ENCODE measurements around the gene KAT8.
A peak's percentile ranks its signal among the peaks of the same experiment; 100 is the strongest.
"Not testable (repeated sequence)": the region's sequence is repeated elsewhere in the genome, so short reads cannot be mapped to it uniquely, and the experiment has no call there.

KAT8 gene

DNA sequence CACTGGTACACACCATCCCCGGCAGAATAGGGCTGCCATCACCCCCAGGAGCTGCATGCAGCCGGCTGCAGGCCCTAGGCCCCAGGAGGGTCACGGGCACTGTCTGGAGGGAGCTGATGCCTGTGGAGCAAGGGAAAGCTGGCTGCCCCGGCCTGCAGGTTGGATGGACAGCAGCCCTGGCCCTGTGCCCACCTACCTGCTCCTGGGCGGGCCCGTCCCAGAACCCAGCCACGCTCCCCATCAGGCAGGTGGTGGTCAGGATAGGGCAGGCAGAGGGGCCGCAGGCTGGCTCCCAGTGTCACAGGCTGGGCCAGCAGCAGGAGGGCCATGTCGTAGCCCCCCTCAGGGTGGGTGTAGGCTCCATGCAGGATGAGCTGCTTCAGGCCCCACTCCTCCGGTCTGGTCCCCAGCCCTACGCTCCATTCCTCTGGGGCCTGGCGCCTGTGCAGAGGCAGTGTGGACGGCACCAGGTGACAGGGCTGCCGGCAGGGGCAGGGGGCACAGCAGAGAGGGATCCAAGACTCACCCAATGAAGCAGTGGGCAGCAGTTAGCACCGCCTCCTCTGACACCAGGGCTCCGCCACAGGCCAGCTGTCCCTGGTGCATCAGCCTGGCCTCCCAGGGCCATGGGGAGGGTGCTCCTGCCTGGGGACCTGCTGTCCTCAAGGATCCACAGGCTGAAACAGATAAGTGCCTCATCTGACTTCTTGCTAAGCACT, 32.7 kb upstream of the KAT8 start:
- no peak for DNase-seq

DNA sequence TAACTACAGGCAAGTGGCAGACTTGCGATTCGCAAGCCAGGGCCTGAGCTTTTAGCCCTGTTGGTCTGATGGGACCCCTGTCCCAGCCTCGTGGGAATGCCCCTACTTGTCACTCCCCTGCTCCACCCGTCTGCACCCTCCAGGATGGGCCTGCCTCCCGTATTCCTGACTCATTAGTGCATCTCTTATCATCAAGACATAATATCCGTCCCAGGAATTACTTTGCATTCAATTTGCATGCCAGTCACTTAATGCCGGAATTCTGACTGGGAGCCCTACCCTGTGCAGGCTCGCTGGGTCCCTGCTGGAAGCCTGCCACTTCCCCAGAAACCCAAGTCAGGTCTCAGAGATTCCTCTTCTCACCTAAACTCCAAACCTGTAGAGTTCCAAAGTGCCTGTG, 32.1 kb upstream of the KAT8 start:
- DNase-seq = no peak

DNA sequence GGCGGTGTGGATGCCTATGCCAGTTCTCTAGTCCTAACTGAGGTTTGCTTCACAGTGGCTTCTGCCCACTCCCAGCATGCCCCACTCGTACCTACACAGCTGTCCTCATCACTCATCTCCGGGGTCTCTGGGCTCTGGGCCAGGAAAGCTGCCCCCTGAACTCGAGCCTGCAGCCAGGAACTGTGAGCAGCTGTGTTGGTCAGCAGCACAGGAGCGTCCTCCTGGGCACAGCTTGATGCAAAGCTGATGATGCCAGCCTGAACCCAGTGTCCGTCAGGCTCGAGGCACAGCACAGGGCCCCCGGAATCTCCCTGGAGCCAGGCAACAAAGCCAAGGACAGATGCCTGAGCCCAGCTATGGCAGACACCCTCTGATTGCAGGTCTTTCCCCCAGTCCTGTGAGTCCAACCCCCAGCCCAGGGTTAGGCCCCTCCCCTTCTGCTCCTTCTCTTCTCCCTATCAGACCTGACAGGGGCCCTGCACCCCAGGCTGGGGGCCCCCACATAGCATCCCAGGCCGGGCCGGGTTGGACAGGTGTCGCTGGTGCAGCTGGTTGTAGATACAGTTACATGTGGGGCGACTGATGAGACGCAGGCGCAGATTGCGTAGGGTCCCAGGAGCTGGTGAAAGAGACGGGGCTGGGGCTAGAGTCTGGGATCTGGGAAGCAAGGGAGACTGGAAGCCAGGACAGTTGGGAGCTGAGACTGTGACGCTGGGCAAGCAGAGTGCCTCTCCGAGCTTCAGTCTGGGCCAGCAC, 31.4 kb upstream of the KAT8 start:
- no peak for DNase-seq

DNA sequence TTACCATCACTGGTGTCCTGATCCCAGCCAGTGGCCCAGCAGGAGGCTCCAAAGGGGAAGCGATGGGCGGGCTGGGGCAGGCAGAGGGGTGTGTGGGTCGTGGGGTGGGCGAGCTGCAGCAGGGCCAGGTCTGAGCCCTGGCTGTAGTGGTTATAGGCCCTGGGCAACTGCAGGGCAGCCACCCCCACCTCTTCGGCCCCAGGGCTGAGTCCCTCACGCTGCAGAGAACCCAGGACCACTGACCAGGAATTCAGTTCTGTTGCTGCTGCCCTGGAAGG, 30.9 kb upstream of the KAT8 start:
- no peak for DNase-seq

DNA sequence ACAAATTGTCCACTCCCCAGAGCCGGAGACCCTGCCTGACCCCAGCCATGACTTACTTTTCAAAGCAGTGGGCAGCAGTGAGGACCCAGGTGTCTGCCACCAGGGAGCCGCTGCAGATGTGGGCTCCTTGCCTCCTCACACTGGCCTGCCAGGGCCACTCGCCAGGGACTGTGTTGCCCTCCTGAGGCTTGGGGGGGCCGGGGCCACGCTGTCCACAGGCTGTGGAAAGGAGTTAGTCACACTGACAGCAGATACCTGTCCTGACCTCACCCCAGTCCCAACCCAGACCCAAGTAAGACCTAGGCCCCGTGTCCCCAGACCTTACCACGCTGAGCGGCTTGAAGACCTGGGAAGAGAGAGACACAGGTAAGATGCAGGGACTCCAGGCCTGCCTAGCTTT, 30.0 kb upstream of the KAT8 start:
- no peak for DNase-seq

DNA sequence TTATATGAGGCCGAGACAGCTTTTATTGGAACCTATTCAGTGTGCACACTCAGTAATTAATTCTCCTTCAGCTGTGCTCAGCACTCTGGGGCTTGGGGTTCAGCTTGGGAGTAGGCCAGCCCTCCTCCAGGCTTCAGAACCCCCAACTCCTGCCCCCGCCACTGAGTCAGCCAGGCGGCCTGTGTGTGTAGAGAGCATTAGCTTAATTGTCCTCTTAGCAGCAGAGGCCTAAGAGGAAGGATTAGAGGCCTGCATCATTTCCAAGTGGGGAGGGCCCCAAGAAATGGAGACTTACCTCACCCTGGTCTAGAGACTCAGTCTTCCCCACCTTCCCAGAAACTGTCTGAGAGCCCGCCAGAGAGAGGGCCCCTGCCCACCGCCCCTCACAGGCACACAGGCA, 29.5 kb upstream of the KAT8 start:
- no peak for DNase-seq

DNA sequence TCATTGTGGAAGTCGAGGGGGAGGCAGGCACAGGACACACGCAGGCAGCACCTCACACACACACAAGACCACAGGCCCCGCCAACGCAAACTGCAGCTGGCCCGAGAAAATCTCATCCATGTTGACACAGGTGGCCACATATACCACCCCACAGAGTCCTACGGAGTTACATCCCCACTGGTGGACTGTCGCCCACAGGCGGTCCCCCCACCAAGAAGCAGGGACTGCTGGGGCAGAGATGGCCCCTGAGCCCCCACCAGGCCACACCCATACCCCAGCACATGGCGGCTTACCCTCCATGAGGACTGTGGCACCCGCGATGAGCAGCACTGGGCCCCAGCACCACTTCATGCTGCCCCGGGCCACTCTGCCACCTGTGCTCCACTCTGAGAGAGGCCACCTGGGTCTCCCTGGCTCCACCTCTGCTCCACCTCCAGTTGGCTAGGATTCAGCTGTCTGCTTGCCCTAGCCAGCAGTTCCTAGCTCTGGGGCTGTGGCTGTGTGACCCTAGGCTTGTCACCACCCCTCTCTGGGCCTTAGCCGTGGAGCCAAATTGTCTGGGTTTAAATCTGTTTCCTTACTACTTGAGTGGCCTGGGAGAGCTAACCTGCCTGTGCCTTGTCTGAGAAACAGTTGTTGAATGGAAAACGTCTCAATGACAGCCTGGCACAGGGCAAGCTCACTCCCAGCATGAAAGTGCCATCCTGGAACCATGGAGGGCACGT, 28.8 kb upstream of the KAT8 start, which contains the start of gene PRSS53:
Gene PRSS53 (minus strand): TSS at position 485 of the 725 bp plus-strand sequence. CDS start 134 bp downstream, at position 351.
- no peak for DNase-seq

DNA sequence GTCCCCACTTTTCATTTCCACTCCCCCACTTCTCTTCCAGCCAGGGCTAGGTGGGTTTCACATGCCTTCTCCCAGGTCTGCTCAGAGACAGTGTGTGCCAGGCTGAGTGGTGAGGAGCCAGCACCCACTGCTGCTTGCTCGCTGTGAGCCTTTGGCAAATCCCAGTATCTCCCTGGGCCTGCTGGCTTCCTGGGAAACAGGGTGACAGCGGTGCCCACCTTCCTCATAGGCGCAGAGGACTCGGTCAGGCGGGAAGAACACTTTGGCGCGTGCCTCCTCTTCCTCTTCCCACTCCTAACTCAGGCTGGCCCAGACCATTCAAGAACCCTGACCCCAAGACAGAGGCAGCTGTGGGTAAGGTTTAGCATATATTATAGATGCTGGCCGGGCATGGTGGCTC, 28.3 kb upstream of the KAT8 start:
- DNase-seq = no peak

DNA sequence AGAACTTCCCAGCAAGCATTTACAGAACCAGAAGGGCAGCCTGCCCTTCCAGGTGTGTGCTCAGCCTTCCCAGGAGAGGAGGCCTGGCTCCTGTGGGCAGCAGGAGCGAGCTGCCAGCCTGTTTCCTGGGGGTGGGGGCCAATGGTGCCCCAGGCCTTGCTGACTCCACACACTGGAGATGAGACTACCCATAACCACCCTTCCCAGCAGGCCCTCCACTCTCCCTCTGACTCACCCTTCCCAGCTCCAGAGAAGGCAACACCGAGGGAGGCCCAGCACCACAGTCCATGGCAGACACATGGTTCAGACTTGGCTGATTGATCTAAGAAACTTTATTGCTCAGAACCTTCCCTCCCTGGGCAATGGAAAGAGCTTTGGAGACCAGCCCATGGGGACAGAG, 26.9 kb upstream of the KAT8 start:
- DNase-seq = no peak

DNA sequence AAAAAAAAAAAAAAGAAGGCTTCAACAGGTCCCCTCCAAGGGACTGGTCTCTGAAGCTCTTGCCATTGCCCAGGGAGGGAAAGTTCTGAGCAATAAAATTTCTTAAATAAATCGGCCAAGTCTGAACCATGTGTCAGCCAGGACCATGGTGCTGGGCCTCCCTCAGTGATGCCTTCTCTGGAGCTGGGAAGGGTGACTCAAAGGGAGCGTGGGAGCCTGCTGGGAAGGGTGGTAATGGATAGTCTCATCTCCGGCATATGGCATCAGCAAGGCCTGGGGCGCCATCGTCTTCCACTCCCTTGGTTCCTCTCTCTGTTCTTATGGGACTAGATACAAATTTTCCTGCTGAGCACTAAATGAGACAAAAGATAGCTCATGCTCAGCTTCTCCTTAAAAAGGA, 25.1 kb upstream of the KAT8 start:
- DNase-seq = no peak

DNA sequence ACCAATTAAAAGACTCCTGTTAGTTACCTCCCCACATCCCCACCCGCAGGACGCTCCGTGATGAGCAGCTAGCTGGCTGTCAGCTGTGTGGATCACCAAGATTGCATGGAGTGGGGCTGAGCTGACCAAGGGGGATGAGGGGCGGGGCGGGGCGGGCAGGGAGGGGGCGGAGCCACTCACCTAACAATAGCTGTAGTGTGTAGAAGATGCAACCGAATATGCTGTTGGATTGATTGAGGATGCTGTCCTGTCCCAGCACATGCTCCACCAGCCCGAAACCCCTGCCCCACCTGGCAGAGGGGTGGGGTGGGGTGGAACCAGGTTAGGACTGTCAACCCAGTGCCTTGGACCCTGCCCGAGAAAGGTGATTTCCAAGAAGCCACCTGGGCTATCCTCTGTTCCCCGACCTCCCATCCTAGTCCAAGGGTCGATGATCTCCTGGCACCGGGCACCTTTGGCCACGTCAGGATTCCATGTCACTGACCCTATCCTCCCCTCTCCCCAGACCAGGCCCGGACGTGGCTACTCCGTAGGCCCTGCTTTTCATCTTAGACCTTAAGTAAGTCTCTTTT, 24.2 kb upstream of the KAT8 start:
- DNase-seq = no peak

DNA sequence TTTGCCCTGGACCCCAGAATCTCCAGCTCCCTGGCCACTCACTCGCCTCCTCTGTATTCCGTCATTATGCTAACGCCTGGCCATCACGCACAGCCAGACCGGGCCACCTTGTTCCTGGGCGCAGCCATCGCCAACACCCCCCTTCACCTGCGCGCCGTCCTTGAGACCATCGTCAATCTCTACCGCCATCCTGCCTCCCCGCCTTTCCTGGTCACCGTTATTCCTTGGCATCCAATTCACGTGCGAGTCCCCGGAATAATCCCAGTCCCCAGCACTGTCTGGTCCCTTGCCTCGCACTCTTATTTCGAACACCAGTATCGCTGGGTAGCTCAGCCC, 23.4 kb upstream of the KAT8 start:
- no peak for DNase-seq

DNA sequence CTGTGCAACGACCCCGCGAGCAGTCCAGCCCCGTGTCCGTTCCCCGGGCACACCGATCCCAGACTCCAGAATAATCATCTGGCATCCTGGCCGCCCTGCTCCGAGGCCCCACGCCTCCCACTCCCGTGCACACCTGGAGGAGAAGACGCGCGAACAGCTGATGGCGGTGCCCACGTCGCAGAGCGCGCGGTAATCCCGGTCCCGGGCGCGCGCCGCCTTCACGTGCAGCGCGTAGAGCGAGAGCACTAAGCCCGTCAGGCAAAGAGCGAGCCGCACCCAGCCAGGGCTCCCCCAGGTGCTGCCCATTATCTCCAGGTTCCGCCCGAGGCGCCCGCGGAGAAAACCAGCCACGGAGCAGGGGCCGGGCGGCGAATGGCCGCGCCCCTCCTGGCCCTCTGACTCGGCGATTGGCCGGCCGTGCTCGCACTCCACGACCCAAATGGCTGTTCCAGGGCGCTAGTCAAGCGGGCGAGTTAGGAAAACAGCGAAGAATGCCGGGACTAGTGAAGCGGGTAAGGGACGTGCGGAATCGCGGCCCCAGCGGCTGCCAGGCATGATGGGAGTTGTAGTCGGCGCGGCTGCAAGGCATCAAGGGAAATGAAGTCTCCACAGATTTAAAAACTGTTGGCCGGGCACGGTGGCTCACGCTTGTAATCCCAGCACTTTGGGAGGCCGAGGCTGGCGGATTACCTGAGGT, 22.9 kb upstream of the KAT8 start, which contains the start of gene VKORC1:
Gene VKORC1 (minus strand): TSS at position 374 of the 697 bp plus-strand sequence. CDS start 68 bp downstream, at position 306.
- DNase-seq = peak; percentile 86

DNA sequence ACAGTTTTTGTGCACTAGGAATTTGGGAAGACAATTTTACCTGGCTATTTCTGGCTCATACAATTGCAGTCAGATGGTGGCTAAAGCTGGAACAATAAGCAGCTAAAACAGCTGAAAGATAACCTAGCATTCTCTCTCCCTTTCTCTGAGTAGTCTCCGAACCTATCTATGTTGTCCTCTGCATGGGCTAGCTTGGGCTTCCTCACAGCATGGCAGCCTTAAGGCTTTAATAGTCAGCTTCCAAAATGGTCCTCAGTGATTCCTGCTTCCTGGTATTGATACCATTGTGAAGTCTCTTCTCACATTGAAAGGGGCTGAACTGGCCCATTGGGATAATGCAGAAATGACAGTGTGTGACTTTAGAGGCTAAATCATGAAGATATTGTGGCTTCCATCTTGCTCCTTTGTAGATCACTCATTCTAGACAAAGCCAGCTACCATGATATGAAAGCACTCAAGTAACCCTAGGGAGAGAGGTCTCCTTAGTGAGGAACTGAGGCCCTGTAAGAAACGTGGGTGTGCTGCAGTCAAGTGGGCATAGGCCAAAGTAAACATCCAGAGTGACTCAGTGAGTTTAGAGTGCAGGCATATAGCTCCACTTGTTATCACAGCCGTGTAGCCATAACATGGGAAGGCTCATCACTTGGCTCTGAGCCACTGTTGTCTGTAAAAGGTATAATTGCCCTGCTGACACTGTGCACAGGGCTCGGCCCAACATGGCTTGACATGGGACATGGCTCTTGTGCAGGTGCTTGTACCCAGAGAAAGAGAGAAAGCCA, 17.4 kb upstream of the KAT8 start:
- no peak for DNase-seq

DNA sequence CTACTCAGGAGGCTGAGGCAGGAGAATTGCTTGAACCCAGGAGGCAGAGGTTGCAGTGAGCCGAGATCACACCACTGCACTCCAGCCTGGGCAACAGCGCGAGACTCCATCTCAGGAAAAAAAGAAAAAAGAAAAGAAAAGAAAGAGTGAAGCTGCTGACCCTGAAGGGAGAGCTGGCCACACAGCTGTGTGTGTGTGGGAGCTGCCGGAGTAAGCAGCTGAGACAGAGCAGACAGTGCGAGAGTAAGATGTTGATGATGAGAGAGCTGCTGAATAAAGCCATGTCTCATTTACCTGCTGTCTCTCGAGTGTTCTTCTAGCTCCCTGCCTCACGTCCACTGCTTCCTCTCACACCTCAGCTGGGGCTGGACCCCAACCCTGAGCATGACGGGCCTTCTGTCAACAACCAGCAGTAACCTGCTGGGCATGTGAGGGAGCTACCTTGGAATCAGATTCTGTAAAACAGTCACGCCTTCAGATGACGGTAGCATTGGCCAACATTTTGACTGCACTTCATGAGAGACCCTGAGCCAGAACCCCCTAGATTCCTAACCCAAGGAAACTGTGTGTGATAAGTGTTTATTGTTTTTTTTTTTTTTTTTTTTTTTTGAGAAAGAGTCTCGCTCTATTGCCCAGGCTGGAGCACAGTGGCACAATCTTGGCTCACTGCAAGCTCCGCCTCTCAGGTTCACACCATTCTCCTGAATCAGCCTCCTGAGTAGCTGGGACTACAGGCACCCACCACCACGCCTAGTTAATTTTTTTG, 16.4 kb upstream of the KAT8 start:
- DNase-seq = not testable (repeated sequence)

DNA sequence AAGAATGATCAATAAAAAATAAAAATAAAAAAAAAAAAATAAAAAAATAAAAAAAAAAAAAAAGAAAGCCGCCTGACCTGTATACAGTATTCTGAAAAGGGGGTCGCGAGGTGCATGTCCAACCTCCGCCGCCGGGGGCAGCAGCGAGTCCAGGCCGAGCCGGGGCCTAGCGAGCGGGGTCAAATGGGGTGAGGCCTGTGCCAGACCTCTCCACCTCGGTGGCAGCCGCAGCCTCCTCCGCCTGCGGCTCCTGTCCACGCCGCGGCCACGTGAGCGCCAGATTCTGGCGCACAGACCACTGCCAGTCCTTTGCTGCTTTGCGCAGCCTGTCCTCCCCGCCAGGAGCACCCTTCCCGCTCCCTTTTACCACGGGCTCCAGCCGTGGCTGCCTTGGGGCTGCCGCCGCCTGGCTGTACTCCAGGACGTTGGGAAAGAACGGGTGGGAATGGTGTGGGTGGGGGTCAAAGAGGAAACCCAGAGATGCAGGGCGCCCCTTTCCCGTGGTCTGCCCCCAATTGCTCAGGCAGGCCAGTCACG, 11.7 kb upstream of the KAT8 start:
- peak; percentile 83 for DNase-seq

DNA sequence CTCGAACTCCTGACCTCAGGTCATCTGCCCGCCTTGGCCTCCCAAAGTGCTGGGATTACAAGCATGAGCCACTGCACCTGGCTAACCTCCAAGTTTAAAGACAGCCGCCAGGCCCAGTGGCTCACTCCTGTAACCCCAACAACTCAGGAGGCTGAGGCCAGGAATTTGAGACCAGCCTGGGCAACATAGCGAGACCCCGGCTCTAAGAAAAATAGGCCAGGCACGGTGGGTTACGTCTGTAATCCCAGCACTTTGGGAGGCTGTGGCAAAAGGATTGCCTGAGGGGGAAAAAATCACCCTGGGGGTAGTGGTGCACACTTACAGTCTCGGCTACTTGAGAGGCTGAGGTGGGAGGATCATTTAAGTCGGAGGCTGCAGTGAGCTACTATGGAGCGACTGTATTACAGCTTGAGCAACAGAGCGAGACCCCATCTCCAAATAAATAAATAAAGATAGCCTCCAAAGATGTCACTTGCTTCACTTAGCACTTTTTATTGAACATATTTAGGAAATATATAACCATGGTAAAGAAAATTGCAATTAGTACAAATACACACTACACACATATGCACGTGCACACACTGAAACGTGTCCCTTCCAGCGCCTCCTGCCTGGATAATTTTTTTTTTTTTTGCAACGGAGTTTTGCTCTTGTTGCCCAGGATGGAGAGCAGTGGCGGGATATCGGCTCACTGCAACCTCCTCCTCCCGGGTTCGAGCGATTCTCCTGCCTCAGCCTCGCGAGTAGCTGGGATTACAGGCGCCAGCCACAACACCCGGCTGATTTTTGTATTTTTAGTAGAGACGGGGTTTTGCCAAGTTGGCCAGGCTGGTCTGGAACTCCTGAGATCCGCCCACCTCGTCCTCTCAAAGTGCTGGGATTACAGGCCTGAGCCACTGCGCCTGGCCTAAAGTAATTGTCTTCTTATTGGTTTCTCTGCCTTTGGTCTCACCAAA, 10.7 kb upstream of the KAT8 start:
- DNase-seq = no peak

DNA sequence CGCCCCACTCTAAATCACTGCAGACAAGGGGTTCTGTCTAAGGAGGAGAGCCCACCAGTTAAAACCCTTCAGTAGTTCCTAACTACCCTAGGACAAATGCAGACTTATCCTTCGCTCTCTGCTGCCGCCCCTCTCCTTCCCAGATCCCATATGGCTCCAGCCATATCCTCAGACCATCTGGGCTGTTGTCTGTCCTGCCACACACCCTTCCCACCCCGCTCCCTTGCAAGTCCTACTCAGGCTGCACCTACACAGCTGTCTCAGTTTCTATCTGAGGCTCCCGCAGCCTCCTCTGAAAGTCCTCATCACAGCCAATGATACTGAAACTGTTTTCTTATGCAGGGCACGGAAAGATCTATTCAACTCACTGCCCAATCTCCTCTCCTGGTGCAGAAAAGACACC, 10.0 kb upstream of the KAT8 start:
- DNase-seq = no peak

DNA sequence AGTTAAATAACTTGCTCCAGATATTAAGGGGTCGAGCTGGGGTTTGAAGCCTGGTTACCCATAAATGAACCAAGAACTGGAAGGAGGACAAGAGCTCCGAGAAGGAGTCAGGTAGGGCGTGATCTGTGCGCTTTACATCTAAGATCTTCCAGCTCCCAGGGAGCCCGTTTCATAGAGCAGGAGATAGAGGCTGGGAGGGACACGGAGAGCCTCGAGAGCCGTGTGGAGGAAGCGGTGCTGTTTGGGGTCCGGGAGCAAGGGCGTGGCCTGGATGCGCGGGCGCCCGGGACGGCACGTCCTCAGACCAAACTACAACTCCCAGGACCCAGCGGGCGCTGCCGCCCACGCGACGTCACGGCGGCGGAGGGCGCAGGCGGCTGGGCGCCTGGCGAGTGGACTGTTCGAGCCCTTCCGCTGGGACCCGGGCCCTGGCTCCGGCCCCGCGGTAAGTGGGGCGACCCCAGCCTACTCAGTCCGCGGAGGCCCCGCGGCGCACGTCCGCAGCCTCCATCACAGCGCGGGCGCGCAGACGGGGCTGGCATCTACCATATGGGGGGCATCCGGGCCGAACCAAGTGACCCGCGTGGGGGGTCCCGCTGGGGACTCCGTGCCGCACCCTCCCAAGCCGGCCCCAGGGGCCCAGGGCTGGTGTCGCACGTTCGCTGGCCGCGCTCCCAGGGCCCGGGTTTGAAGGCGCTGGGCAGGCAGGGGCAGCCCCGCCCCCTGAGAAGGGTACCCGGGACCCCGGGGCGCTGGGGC, 9.2 kb upstream of the KAT8 start, which contains the start of gene BCKDK:
Gene BCKDK (plus strand): TSS at position 352 of the 759 bp plus-strand sequence. CDS start 838 bp downstream, outside the sequence.
- peak; percentile 75 for DNase-seq

All from stimulated activated CD4-positive, alpha-beta T cell treated with anti-CD3 and anti-CD28 coated beads, Interleukin-4, amount 100 ng/mL, for 1 hour (primary cell).